Esophagus squamous epithelium (tissue), 4 donors: ENCODE results near the gene LTBP3.

ENCODE experiments used
- CTCF ChIP-seq, 6 experiments: fragments of 450-650 bp in 4 of 6; fragments of 200-600 bp in 2 of 6; sonication (generic) in 2 of 6; IDR thresholded peaks; one replicate each; pipeline ENCODE4 v1.5.1; 2016 to 2019; ENCODE audit warnings: antibody characterized with exemption in 6 of 6, mild to moderate bottlenecking in 4 of 6, moderate library complexity in 4 of 6
- POLR2A ChIP-seq, 4 donors: fragments of 450-650 bp; IDR thresholded peaks; one replicate each; pipeline ENCODE4 v1.6.1; 2017; ENCODE audit warnings: antibody characterized with exemption in 4 of 4, mild to moderate bottlenecking in 4 of 4, moderate library complexity in 3 of 4

- no peak for TF ChIP-seq CTCF (IDR thresholded peaks at IDR 0.05)
- no peak for TF ChIP-seq POLR2A (IDR thresholded peaks at IDR 0.05)
Measured at GRCh38 chr11:65548395-65548794, 9.8 kb downstream of the LTBP3 start.
